IMR-90 (cell line): Measurements from ENCODE around the gene TNNI3K. TPM values are rescaled to one million over a fixed set of nuclear protein-coding genes. Genes with fewer than 3 reads are reported as not detected.

Experiments used
- ATAC-seq: fragments of 200-7000 bp; cut with Tn5 transposase; 2 replicates; pipeline ENCODE4 v1.9.1; 2020; ENCODE audit warnings: low read depth, mild to moderate bottlenecking, moderate library complexity
- BruUV-seq: library from RNA; stranded (reverse); fragments of 400-500 nt; replicated peaks from 2 replicates; lab custom pipeline; 2021; lab: Mats Ljungman, UMichigan
- CTCF ChIA-PET: fragments of 300-600 bp; formaldehyde crosslinking; extraction: SDS; loops from one replicate; lab custom pipeline; 2021; ENCODE audit warnings: antibody characterized with exemption; lab: Yijun Ruan, JAX
- POLR2A ChIA-PET: fragments of 300-600 bp; sonication (Branson Sonifier 250); formaldehyde crosslinking; loops from one replicate; lab custom pipeline; 2022; ENCODE audit warnings: antibody characterized with exemption; ENCODE audit not compliant: unreplicated experiment; lab: Charles Lee
- DNase-seq: peaks from one replicate; pipeline ENCODE4 v3.0.0; 2013
- H2AFZ ChIP-seq: replicated peaks from 2 replicates; pipeline ENCODE3; 2013; ENCODE audit warnings: low read length, mild to moderate bottlenecking; ENCODE audit not compliant: poor library complexity
- H2AK5ac ChIP-seq: 2 replicates; pipeline ENCODE4 v1.6.1; 2013; ENCODE audit warnings: low read depth, low read length, inconsistent platforms
- H2AK9ac ChIP-seq: replicated peaks from 2 replicates; pipeline ENCODE3; 2013; ENCODE audit warnings: mild to moderate bottlenecking, low read depth, low read length, moderate library complexity; ENCODE audit not compliant: poor library complexity
- H2BK120ac ChIP-seq: 2 replicates; pipeline ENCODE4 v1.6.1; 2013; ENCODE audit warnings: low read depth, low read length, inconsistent platforms
- H2BK15ac ChIP-seq: 3 replicates; pipeline ENCODE4 v1.6.1; 2013; ENCODE audit warnings: low read depth, low read length, inconsistent platforms
- H2BK20ac ChIP-seq: 2 replicates; pipeline ENCODE4 v1.6.1; 2013; ENCODE audit warnings: low read depth, mild to moderate bottlenecking, inconsistent platforms, low read length, moderate library complexity
- H2BK5ac ChIP-seq: 2 replicates; pipeline ENCODE4 v1.6.1; 2013; ENCODE audit warnings: mild to moderate bottlenecking, low read depth, low read length, inconsistent platforms; ENCODE audit not compliant: poor library complexity, severe bottlenecking
- H3K14ac ChIP-seq: replicated peaks from 2 replicates; pipeline ENCODE4 v1.6.1; 2013; ENCODE audit warnings: low read depth, low read length, inconsistent platforms
- H3K18ac ChIP-seq: 2 replicates; pipeline ENCODE4 v1.6.1; 2013; ENCODE audit warnings: low read depth, low read length, control low read depth
- H3K23ac ChIP-seq: 2 replicates; pipeline ENCODE4 v1.6.1; 2013; ENCODE audit warnings: low read depth, low read length, inconsistent platforms
- H3K27ac ChIP-seq: 2 replicates; pipeline ENCODE4 v1.5.1; 2013; ENCODE audit warnings: mild to moderate bottlenecking, control low read depth, low read length; ENCODE audit not compliant: insufficient read depth
- H3K27me3 ChIP-seq: 2 replicates; pipeline ENCODE4 v1.6.1; 2013; ENCODE audit warnings: low read length; ENCODE audit not compliant: control insufficient read depth, insufficient read depth
- H3K36me3 ChIP-seq: 2 replicates; pipeline ENCODE4 v1.6.1; 2013; ENCODE audit warnings: low read length, mixed read lengths; ENCODE audit not compliant: control insufficient read depth, insufficient read depth
- H3K4ac ChIP-seq: 2 replicates; pipeline ENCODE4 v1.6.1; 2013; ENCODE audit warnings: low read depth, low read length, inconsistent platforms
- H3K4me1 ChIP-seq: 2 replicates; pipeline ENCODE4 v1.6.1; 2013; ENCODE audit warnings: low read length, mixed read lengths; ENCODE audit not compliant: control insufficient read depth, insufficient read depth
- H3K4me2 ChIP-seq: 2 replicates; pipeline ENCODE4 v1.6.1; 2013; ENCODE audit warnings: low read depth, mild to moderate bottlenecking, control low read depth, low read length, moderate library complexity
- H3K4me3 ChIP-seq: 2 replicates; pipeline ENCODE4 v1.5.1; 2013; ENCODE audit warnings: low read depth, mild to moderate bottlenecking, control low read depth, low read length, moderate library complexity; ENCODE audit not compliant: insufficient read depth
- H3K56ac ChIP-seq: 2 replicates; pipeline ENCODE4 v1.6.1; 2013; ENCODE audit warnings: low read length, inconsistent platforms; ENCODE audit not compliant: insufficient read depth; ENCODE audit errors: extremely low read depth
- H3K79me1 ChIP-seq, 2 experiments: 2 replicates each; pipeline ENCODE4 v1.6.1; 2013; ENCODE audit warnings: low read length in 2 of 2, inconsistent platforms in 1 of 2, low read depth in 1 of 2
- H3K9ac ChIP-seq: 2 replicates; pipeline ENCODE4 v1.6.1; 2013; ENCODE audit warnings: low read depth, low read length, control low read depth
- H3K9me1 ChIP-seq: 2 replicates; pipeline ENCODE4 v1.6.1; 2013; ENCODE audit warnings: low read length, inconsistent platforms; ENCODE audit not compliant: insufficient read depth
- H3K9me3 ChIP-seq: 2 replicates; pipeline ENCODE4 v1.6.1; 2013; ENCODE audit warnings: low read length; ENCODE audit not compliant: control insufficient read depth, insufficient read depth
- H4K20me1 ChIP-seq: 2 replicates; pipeline ENCODE4 v1.6.1; 2013; ENCODE audit warnings: low read length, inconsistent platforms; ENCODE audit not compliant: insufficient read depth
- H4K5ac ChIP-seq: 2 replicates; pipeline ENCODE4 v1.6.1; 2013; ENCODE audit warnings: mild to moderate bottlenecking, low read depth, low read length, control low read depth
- H4K8ac ChIP-seq, 2 experiments: 2 replicates each; pipeline ENCODE4 v1.6.1; 2013; ENCODE audit warnings: low read depth in 2 of 2, low read length in 2 of 2, control low read depth in 1 of 2, inconsistent platforms in 1 of 2
- H4K91ac ChIP-seq: 2 replicates; pipeline ENCODE4 v1.6.1; 2013; ENCODE audit warnings: low read depth, low read length, inconsistent platforms; ENCODE audit not compliant: insufficient read depth
- BHLHE40 ChIP-seq: fragments of 150-350 bp; IDR thresholded peaks from 2 replicates; pipeline ENCODE4 v1.6.1; 2016; ENCODE audit warnings: mild to moderate bottlenecking, low read depth, low read length
- CEBPB ChIP-seq: IDR thresholded peaks from 2 replicates; pipeline ENCODE4 v1.6.1; 2012; ENCODE audit warnings: low read depth, low read length, improper control_type of control experiment
- CHD1 ChIP-seq: IDR thresholded peaks from 2 replicates; pipeline ENCODE4 v1.6.1; 2012; ENCODE audit warnings: low read depth, low read length, improper control_type of control experiment
- FOS ChIP-seq: fragments of 150-350 bp; IDR thresholded peaks from 2 replicates; pipeline ENCODE4 v1.6.1; 2016; ENCODE audit warnings: low read depth, low read length
- MAFK ChIP-seq: IDR thresholded peaks from 2 replicates; pipeline ENCODE4 v1.6.1; 2012; ENCODE audit warnings: low read depth, low read length, improper control_type of control experiment
- MAZ ChIP-seq: IDR thresholded peaks from 2 replicates; pipeline ENCODE4 v1.6.1; 2012; ENCODE audit warnings: low read depth, mild to moderate bottlenecking, low read length, improper control_type of control experiment, moderate library complexity, borderline replicate concordance
- MXI1 ChIP-seq: IDR thresholded peaks from 2 replicates; pipeline ENCODE4 v1.6.1; 2012; ENCODE audit warnings: low read depth, mild to moderate bottlenecking, low read length, moderate library complexity, borderline replicate concordance
- NFE2L2 ChIP-seq: fragments of 150-350 bp; IDR thresholded peaks from 2 replicates; pipeline ENCODE4 v1.6.1; 2016; ENCODE audit warnings: low read depth, mild to moderate bottlenecking, low read length
- POLR2A ChIP-seq: IDR thresholded peaks from 2 replicates; pipeline ENCODE4 v1.6.1; 2012; ENCODE audit warnings: mild to moderate bottlenecking, low read depth, low read length
- RAD21 ChIP-seq: IDR thresholded peaks from 2 replicates; pipeline ENCODE4 v1.6.1; 2012; ENCODE audit warnings: low read length, improper control_type of control experiment
- RCOR1 ChIP-seq: IDR thresholded peaks from 2 replicates; pipeline ENCODE4 v1.6.1; 2012; ENCODE audit warnings: mild to moderate bottlenecking, low read length, improper control_type of control experiment; ENCODE audit not compliant: insufficient replicate concordance
- RFX5 ChIP-seq: IDR thresholded peaks from 2 replicates; pipeline ENCODE4 v1.8.0; 2012; ENCODE audit warnings: low read depth, mild to moderate bottlenecking, low read length, moderate library complexity
- SMC3 ChIP-seq: fragments of 150-350 bp; IDR thresholded peaks from 2 replicates; pipeline ENCODE4 v1.6.1; 2016; ENCODE audit warnings: low read depth, mild to moderate bottlenecking, antibody characterized with exemption, low read length, moderate library complexity
- WGBS, 2 experiments: methylation state at CpG; one replicate each; pipeline versions ENCODE4 v1.1.5 to v1.1.7; 2013; ENCODE audit warnings: missing lambda C conversion rate in 2 of 2; ENCODE audit not compliant: insufficient read length in 1 of 2; ENCODE audit errors: extremely low coverage in 2 of 2; 5-methylcytosine and 5-hydroxymethylcytosine counted together
- dilution Hi-C: fragments of 300-500 bp; cut with HindIII; formaldehyde crosslinking; loops from one replicate; pipeline ENCODE4 v1.14.3; 2018; ENCODE audit warnings: low sequenced_read_pairs; ENCODE audit not compliant: unreplicated experiment
- in situ Hi-C: fragments of 300-500 bp; cut with MboI; formaldehyde crosslinking; loops from 3 replicates; pipeline ENCODE4 v1.14.3; 2019; ENCODE audit warnings: low sequenced_read_pairs, inconsistent platforms, mixed read lengths
- intact Hi-C: fragments of 100-400 bp; cut with micrococcal nuclease; formaldehyde crosslinking; loops from 2 replicates; pipeline ENCODE4 v1.10.0; 2022
- polyA plus RNA-seq, 3 experiments: library from polyadenylated mRNA; depleted of rRNA; stranded (reverse); fragments of >200 nt; gene quantifications; 2 replicates each; pipeline ENCODE4 v1.2.3, GENCODE V29; 2012; ENCODE audit warnings: low replicate concordance in 1 of 3
- total RNA-seq: library from RNA; depleted of rRNA; stranded (reverse); fragments of >200 nt; gene quantifications from 2 replicates; pipeline ENCODE4 v1.2.3, GENCODE V29; 2012
- TF ChIP-seq, protein P1 (sequence below): conservative IDR thresholded peaks from 2 replicates; pipeline ENCODE4 v1.5.1; 2012; ENCODE audit warnings: mild to moderate bottlenecking, low read depth, low read length, improper control_type of control experiment
- TF ChIP-seq, protein P2 (sequence below): fragments of 150-350 bp; IDR thresholded peaks from 2 replicates; pipeline ENCODE4 v1.6.1; 2017; ENCODE audit warnings: mild to moderate bottlenecking, antibody characterized with exemption, low read length, low read depth
- TF ChIP-seq, protein P3 (sequence below): fragments of 150-350 bp; IDR thresholded peaks from 2 replicates; pipeline ENCODE4 v1.6.1; 2016; ENCODE audit warnings: low read depth, mild to moderate bottlenecking, low read length, moderate library complexity, borderline replicate concordance

TNNI3K gene
- total and polyA plus RNA-seq, 2 of the 4 experiments (the other 2 are of a cell fraction): 0.90 to 1.3 TPM

DNA sequence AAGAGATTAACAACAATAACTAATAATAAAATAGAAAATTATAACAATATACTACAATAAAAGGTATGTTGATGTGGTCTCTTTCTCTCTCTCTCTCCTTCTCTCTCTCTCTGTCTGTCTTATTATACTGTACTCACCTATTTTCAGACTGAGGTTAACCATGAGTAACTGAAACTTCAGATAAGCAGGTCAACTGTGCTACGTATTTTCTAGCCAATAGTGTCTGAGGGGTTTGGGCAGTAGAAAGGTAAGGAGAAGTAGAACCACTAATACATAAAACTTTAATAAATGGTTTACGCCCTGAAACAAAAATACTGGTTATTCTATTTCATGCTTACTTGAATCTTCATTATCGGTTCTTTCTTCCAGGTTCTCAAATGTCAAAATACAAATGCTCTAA is 348.2 kb downstream of the TNNI3K start:
- H2BK120ac ChIP-seq: no peak overlapping the region
- no peak overlapping the region for H3K56ac ChIP-seq
- ChIA-PET CTCF (no interaction called here), POLR2A (no interaction called here)
- H4K5ac ChIP-seq: no peak overlapping the region
- intact Hi-C loops (loop anchor here (10.0 kb wide), 1 partner anchor 151 kb away; the partner anchor contains the start of genes CRYZ and TYW3), in situ Hi-C loops (no loop called here), dilution Hi-C loops (no loop called here)
- H3K18ac ChIP-seq: no peak overlapping the region
- no peaks in the 10 kb centered on the region for H3K9me1 ChIP-seq
- no peaks in the 10 kb centered on the region for H4K20me1 ChIP-seq
- H3K4me1 ChIP-seq: no peaks in the 10 kb centered on the region
- H2BK5ac ChIP-seq: no peak overlapping the region
- no peaks in the 10 kb centered on the region for H3K79me1 ChIP-seq
- H3K27me3 ChIP-seq: no peaks in the 10 kb centered on the region
- H3K4me2 ChIP-seq: no peak overlapping the region
- no peak overlapping the region for H2BK20ac ChIP-seq
- no peaks in the 10 kb centered on the region for H3K36me3 ChIP-seq
- no peak overlapping the region for H3K4ac ChIP-seq
- TF ChIP-seq POLR2A (no peak), CHD1 (no peak), NFE2L2 (no peak), MXI1 (no peak), MAFK (no peak), SMC3 (no peak), FOS (no peak), RCOR1 (no peak), CEBPB (no peak), MAZ (no peak), BHLHE40 (no peak), RFX5 (no peak), RAD21 (no peak)
- TF ChIP-seq, protein P1, sequence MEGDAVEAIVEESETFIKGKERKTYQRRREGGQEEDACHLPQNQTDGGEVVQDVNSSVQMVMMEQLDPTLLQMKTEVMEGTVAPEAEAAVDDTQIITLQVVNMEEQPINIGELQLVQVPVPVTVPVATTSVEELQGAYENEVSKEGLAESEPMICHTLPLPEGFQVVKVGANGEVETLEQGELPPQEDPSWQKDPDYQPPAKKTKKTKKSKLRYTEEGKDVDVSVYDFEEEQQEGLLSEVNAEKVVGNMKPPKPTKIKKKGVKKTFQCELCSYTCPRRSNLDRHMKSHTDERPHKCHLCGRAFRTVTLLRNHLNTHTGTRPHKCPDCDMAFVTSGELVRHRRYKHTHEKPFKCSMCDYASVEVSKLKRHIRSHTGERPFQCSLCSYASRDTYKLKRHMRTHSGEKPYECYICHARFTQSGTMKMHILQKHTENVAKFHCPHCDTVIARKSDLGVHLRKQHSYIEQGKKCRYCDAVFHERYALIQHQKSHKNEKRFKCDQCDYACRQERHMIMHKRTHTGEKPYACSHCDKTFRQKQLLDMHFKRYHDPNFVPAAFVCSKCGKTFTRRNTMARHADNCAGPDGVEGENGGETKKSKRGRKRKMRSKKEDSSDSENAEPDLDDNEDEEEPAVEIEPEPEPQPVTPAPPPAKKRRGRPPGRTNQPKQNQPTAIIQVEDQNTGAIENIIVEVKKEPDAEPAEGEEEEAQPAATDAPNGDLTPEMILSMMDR: no peak
- TF ChIP-seq, protein P2, sequence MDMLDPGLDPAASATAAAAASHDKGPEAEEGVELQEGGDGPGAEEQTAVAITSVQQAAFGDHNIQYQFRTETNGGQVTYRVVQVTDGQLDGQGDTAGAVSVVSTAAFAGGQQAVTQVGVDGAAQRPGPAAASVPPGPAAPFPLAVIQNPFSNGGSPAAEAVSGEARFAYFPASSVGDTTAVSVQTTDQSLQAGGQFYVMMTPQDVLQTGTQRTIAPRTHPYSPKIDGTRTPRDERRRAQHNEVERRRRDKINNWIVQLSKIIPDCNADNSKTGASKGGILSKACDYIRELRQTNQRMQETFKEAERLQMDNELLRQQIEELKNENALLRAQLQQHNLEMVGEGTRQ: no peak
- TF ChIP-seq, protein P3, sequence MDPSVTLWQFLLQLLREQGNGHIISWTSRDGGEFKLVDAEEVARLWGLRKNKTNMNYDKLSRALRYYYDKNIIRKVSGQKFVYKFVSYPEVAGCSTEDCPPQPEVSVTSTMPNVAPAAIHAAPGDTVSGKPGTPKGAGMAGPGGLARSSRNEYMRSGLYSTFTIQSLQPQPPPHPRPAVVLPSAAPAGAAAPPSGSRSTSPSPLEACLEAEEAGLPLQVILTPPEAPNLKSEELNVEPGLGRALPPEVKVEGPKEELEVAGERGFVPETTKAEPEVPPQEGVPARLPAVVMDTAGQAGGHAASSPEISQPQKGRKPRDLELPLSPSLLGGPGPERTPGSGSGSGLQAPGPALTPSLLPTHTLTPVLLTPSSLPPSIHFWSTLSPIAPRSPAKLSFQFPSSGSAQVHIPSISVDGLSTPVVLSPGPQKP: no peak
- H2AK9ac ChIP-seq: no peak overlapping the region
- H2AK5ac ChIP-seq: no peak overlapping the region
- no peaks in the 10 kb centered on the region for H3K9me3 ChIP-seq
- H2AFZ ChIP-seq: no peak overlapping the region
- no peak overlapping the region for H3K4me3 ChIP-seq
- H3K9ac ChIP-seq: no peak overlapping the region
- no CpG with 5 or more reads among the region's 3 CpGs for WGBS, 2 experiments
- H3K23ac ChIP-seq: no peak overlapping the region
- H3K27ac ChIP-seq: no peak overlapping the region
- no peak for DNase-seq
- no peak for ATAC-seq
- H4K8ac ChIP-seq: no peak overlapping the region
- H4K91ac ChIP-seq: no peak overlapping the region
- no TSS peak for BruUV-seq
- H2BK15ac ChIP-seq: no peak overlapping the region
- no peak overlapping the region for H3K14ac ChIP-seq
